BLaER1 (cell line): Measurements from ENCODE around the gene NATD1.
A peak's percentile ranks its signal among the peaks of the same experiment; 100 is the strongest.

Experiments used
- H3K27ac ChIP-seq: shearing (Covaris generic); formaldehyde crosslinking; 2 replicates; pipeline ENCODE4 v1.8.1; 2022
- H3K27me3 ChIP-seq: shearing (Covaris generic); formaldehyde crosslinking; 2 replicates; pipeline ENCODE4 v1.8.1; 2022
- H3K36me3 ChIP-seq: shearing (Covaris generic); formaldehyde crosslinking; 2 replicates; pipeline ENCODE4 v1.8.1; 2022
- H3K4me1 ChIP-seq: shearing (Covaris generic); formaldehyde crosslinking; 2 replicates; pipeline ENCODE4 v1.8.1; 2022
- H3K4me2 ChIP-seq: shearing (Covaris generic); formaldehyde crosslinking; 2 replicates; pipeline ENCODE4 v1.8.1; 2022
- H3K4me3 ChIP-seq: shearing (Covaris generic); formaldehyde crosslinking; 2 replicates; pipeline ENCODE4 v1.8.1; 2022
- H3K9ac ChIP-seq: shearing (Covaris generic); formaldehyde crosslinking; 2 replicates; pipeline ENCODE4 v1.8.1; 2022
- H3K9me3 ChIP-seq: shearing (Covaris generic); formaldehyde crosslinking; 2 replicates; pipeline ENCODE4 v1.8.1; 2022
- H4K20me1 ChIP-seq: shearing (Covaris generic); formaldehyde crosslinking; 2 replicates; pipeline ENCODE4 v1.8.1; 2022
- Cebpa-rat ChIP-seq: shearing (Covaris generic); IDR thresholded peaks from 2 replicates; pipeline ENCODE4 v1.8.1; 2022

Gene NATD1, protein sequence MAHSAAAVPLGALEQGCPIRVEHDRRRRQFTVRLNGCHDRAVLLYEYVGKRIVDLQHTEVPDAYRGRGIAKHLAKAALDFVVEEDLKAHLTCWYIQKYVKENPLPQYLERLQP

GRCh38 chr17:21252796-21253645 lies at the start of gene NATD1:
Gene NATD1 (minus strand): TSS chr17:21253410. CDS start chr17:21253264, 146 bp downstream.
- peaks cover 41% of the 10 kb centered on the region for H4K20me1 ChIP-seq
- peak within 1 kb of the TSS; percentile 76 for H3K9ac ChIP-seq
- peak within 1 kb of the TSS; percentile 80 for H3K4me3 ChIP-seq
- peaks cover 34% of the 10 kb centered on the region for H3K4me1 ChIP-seq
- no peaks in the 10 kb centered on the region for H3K36me3 ChIP-seq
- H3K9me3 ChIP-seq, result no peaks in the 10 kb centered on the region
- H3K27ac ChIP-seq, result peak within 1 kb of the TSS; percentile 44; the same call in 1 of the 2 replicates
- peak within 1 kb of the TSS; percentile 97 for H3K4me2 ChIP-seq
- peaks cover 33% of the 10 kb centered on the region for H3K27me3 ChIP-seq
- no peak for TF ChIP-seq Cebpa-rat

GRCh38 chr17:21301593-21302550 lies 48.7 kb upstream of the NATD1 start:
- peak overlapping the region; percentile 60 for H3K9ac ChIP-seq
- peaks cover 97% of the 10 kb centered on the region for H3K36me3 ChIP-seq
- no peak overlapping the region for H3K4me3 ChIP-seq
- H3K4me2 ChIP-seq, result peak overlapping the region; percentile 70
- no peak for TF ChIP-seq Cebpa-rat
- H3K4me1 ChIP-seq, result peaks cover 75% of the 10 kb centered on the region
- H3K9me3 ChIP-seq, result no peaks in the 10 kb centered on the region
- H3K27me3 ChIP-seq, result no peaks in the 10 kb centered on the region
- H4K20me1 ChIP-seq, result peaks cover 79% of the 10 kb centered on the region
- peak overlapping the region; percentile 69 for H3K27ac ChIP-seq

- H3K27me3 ChIP-seq, result no peaks in the 10 kb centered on the region
- peaks cover 97% of the 10 kb centered on the region for H3K36me3 ChIP-seq
- H3K9ac ChIP-seq, result peak overlapping the region; percentile 60
- peak overlapping the region; percentile 70 for H3K4me2 ChIP-seq
- H4K20me1 ChIP-seq, result peaks cover 89% of the 10 kb centered on the region
- no peak overlapping the region for H3K4me3 ChIP-seq
- H3K9me3 ChIP-seq, result no peaks in the 10 kb centered on the region
- TF ChIP-seq Cebpa-rat, result no peak
- H3K4me1 ChIP-seq, result peaks cover 84% of the 10 kb centered on the region
- peak overlapping the region; percentile 69 for H3K27ac ChIP-seq
Observed at GRCh38 chr17:21300601-21301571, 47.7 kb upstream of the NATD1 start.

DNA sequence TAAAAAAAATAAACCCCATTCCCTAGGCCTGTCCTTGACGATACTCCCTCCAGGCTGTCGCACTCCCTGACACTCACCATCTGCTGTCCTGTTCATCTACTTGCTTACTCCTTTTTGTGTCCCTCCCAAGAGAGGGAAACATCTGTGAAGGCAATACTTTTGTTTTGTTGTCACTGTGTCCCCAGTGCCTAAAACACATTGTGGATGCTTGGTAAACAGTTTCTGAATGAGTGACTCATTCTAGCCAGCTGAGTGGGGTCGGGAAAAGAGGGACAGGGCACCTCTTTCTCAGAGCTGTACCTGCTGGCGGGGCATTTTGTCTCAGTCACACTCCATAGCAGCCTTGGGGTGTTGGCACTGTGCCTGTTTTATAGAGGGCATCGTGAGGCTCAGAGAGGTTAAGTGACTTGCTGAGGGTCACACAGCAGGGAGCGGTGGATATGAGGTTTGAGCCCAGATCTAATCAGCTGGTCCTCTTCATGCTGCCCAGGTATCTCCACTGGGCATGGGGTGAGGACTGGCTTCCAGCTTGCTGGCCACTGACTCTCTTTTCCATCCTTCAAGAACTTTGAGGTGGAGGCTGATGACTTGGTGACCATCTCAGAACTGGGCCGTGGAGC lies 46.9 kb upstream of the NATD1 start:
- H3K4me2 ChIP-seq, result peak overlapping the region; percentile 70
- no peak for TF ChIP-seq Cebpa-rat
- no peaks in the 10 kb centered on the region for H3K9me3 ChIP-seq
- H3K4me1 ChIP-seq, result peaks cover 92% of the 10 kb centered on the region
- H3K4me3 ChIP-seq, result no peak overlapping the region
- peaks cover 97% of the 10 kb centered on the region for H4K20me1 ChIP-seq
- peak overlapping the region; percentile 69 for H3K27ac ChIP-seq
- H3K9ac ChIP-seq, result 0 out of 2 replicates have a peak overlapping the region, but pooled peaks have one; percentile 60
- H3K27me3 ChIP-seq, result no peaks in the 10 kb centered on the region
- peaks cover 92% of the 10 kb centered on the region for H3K36me3 ChIP-seq

DNA sequence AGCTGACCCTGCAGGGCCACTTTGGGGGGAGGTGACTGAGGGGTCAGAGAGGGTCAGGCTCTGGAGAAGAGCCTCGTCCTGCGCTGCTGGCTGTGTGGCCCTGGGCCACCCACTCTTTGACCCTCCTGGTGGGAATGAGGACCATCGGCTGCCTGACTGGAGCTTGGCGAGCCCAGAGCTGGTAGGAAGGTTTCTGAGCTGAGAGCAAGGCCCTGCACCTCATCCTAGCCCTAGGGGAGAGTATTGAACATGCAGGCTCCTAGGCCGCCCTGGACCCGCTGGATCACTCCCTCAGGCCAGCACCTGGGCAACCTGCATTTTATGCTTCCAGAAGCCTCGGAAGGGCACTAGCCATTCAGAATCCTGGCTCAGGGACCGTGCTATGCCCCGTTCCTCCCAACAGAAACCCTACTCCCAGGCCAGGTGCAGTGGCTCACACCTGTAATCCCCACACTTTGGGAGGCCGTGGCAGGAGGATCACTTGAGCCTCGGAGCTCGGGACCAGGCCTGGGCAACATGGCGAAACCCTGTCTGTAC lies 45.8 kb upstream of the NATD1 start:
- H3K36me3 ChIP-seq, result peaks cover 87% of the 10 kb centered on the region
- peaks cover 100% of the 10 kb centered on the region for H4K20me1 ChIP-seq
- H3K27ac ChIP-seq, result peak overlapping the region; percentile 76
- no peaks in the 10 kb centered on the region for H3K9me3 ChIP-seq
- no peak overlapping the region for H3K4me3 ChIP-seq
- H3K27me3 ChIP-seq, result no peaks in the 10 kb centered on the region
- H3K9ac ChIP-seq, result peak overlapping the region; percentile 39; the same call in 1 of the 2 replicates
- peak overlapping the region; percentile 18; the same call in 1 of the 2 replicates for H3K4me2 ChIP-seq
- peaks cover 99% of the 10 kb centered on the region for H3K4me1 ChIP-seq
- no peak for TF ChIP-seq Cebpa-rat

DNA sequence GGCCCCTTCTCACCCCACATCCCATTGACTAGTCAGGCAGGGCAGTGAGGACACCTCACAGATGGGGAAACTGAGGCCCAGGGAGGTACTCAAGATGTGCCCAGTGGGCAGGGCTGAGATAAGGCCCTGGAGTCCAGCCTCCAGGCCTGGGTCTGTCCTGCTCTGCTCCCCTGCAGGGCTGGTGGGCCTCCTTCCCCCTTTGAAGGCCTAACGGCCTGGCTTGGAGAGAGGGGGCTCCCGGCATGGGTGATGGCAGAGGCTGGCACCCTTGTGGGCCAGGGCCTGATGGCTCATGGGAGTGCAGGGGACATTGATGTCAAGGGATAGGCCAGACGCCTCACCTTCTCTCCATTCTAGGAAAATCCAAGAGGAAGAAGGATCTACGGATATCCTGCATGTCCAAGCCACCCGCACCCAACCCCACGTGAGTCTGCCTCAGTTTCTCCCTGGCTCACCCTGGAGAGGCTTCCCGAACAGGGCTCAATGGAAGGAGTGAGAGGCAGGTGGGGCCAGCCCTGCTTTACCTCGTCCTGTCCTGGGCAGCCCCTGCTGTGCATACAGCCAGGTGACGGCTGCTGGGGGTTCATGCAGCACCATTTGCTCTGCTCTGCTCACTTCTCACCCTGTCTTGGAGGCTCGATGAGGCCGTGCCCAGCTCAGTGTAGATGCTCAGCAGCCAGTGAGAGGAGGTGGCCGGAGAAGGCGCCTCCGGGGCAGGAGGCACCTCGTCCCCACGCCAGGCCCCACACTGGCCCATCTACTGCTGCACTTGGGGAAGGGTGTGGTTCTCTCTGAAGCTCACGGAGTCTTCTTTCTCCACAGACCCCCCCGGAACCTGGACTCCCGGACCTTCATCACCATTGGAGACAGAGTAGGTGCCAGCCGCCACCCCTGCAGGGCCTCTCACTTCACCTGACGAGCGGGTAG lies 45.1 kb upstream of the NATD1 start:
- peak overlapping the region; percentile 76 for H3K27ac ChIP-seq
- H3K4me3 ChIP-seq, result no peak overlapping the region
- H3K9me3 ChIP-seq, result no peaks in the 10 kb centered on the region
- peaks cover 99% of the 10 kb centered on the region for H3K4me1 ChIP-seq
- H4K20me1 ChIP-seq, result peaks cover 100% of the 10 kb centered on the region
- peak overlapping the region; percentile 39; the same call in 1 of the 2 replicates for H3K9ac ChIP-seq
- peaks cover 87% of the 10 kb centered on the region for H3K36me3 ChIP-seq
- H3K27me3 ChIP-seq, result no peaks in the 10 kb centered on the region
- TF ChIP-seq Cebpa-rat, result no peak
- H3K4me2 ChIP-seq, result peak overlapping the region; percentile 18; the same call in 1 of the 2 replicates

GRCh38 chr17:21297597-21297996 lies 44.4 kb upstream of the NATD1 start:
- H3K27ac ChIP-seq, result peak overlapping the region; percentile 76
- H4K20me1 ChIP-seq, result peaks cover 100% of the 10 kb centered on the region
- no peaks in the 10 kb centered on the region for H3K9me3 ChIP-seq
- TF ChIP-seq Cebpa-rat, result no peak
- H3K36me3 ChIP-seq, result peaks cover 87% of the 10 kb centered on the region
- H3K4me1 ChIP-seq, result peaks cover 99% of the 10 kb centered on the region
- no peak overlapping the region for H3K4me3 ChIP-seq
- H3K9ac ChIP-seq, result 0 out of 2 replicates have a peak overlapping the region, but pooled peaks have one; percentile 39
- no peaks in the 10 kb centered on the region for H3K27me3 ChIP-seq
- peak overlapping the region; percentile 60 for H3K4me2 ChIP-seq
